ENCODE measurements around the gene XIRP1. TPM values are rescaled to one million over a fixed set of nuclear protein-coding genes. Genes with fewer than 3 reads are reported as not detected.
A peak's percentile ranks its signal among the peaks of the same experiment; 100 is the strongest.

XIRP1 gene
- total RNA-seq, 4 donors from 2014 or later: 0.40 to 6.0 TPM; not detected in 2

GRCh38 chr3:39144095-39144747, 48.2 kb downstream of the XIRP1 start:
- H3K36me3 ChIP-seq: peaks cover 0 to 30% (median 11%) of the 10 kb centered on the region in 4 donors
- intact Hi-C loops (cut with DNase I; ENCODE audit: low total_unique reads): loop anchor here (5.0 kb wide), 1 partner anchor 38 kb away; no protein-coding TSS in a partner anchor
- WGBS, 2 donors (ENCODE audit: low coverage in 1 of 2): 85 to 100% methylated on average over 1 to 20 of the region's 20 CpGs

GRCh38 chr3:39143051-39143885, 49.1 kb downstream of the XIRP1 start:
- H3K27ac ChIP-seq: peak overlapping the region; percentile 81 to 92 (median 84)
- no peak for TF ChIP-seq EP300 (IDR thresholded peaks at IDR 0.05; ENCODE audit: low read depth)
- TF ChIP-seq POLR2AphosphoS5 (IDR thresholded peaks at IDR 0.05): peak in 1 of 3 donors; percentile 27
- no peak for TF ChIP-seq POLR2A (IDR thresholded peaks at IDR 0.05)
- H3K9me3 ChIP-seq: no peaks in the 10 kb centered on the region
- intact Hi-C loops (cut with DNase I; ENCODE audit: low total_unique reads) (loop anchor here (5.0 kb wide), 1 partner anchor 39 kb away; no protein-coding TSS in a partner anchor), in situ Hi-C loops (cut with MboI; ENCODE audit: low pct_ligation_motif_present in 1 of 4, low pct_unique_long_range_greater_than_20kb in 1 of 4, low sequenced_read_pairs in 3 of 4) (no loop called here)
- H3K36me3 ChIP-seq: peaks cover 0 to 30% (median 11%) of the 10 kb centered on the region in 4 donors
- peaks cover 48 to 81% (median 70%) of the 10 kb centered on the region in 4 donors for H3K4me1 ChIP-seq
- 81% methylated on average over 12 of the region's 14 CpGs; no CpG with 5 or more reads in 1 of the 2 donors for WGBS, 2 donors (ENCODE audit: low coverage in 1 of 2)
- DNase-seq: no peak
- no peaks in the 10 kb centered on the region for H3K27me3 ChIP-seq
- no peak overlapping the region for H3K4me3 ChIP-seq

More at GRCh38 chr3:39144095-39144747, 48.2 kb downstream of the XIRP1 start:
- no peak overlapping the region for H3K4me3 ChIP-seq
- TF ChIP-seq, protein P1, sequence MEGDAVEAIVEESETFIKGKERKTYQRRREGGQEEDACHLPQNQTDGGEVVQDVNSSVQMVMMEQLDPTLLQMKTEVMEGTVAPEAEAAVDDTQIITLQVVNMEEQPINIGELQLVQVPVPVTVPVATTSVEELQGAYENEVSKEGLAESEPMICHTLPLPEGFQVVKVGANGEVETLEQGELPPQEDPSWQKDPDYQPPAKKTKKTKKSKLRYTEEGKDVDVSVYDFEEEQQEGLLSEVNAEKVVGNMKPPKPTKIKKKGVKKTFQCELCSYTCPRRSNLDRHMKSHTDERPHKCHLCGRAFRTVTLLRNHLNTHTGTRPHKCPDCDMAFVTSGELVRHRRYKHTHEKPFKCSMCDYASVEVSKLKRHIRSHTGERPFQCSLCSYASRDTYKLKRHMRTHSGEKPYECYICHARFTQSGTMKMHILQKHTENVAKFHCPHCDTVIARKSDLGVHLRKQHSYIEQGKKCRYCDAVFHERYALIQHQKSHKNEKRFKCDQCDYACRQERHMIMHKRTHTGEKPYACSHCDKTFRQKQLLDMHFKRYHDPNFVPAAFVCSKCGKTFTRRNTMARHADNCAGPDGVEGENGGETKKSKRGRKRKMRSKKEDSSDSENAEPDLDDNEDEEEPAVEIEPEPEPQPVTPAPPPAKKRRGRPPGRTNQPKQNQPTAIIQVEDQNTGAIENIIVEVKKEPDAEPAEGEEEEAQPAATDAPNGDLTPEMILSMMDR (IDR thresholded peaks at IDR 0.05): no peak
- TF ChIP-seq EP300 (IDR thresholded peaks at IDR 0.05; ENCODE audit: low read depth) (no peak), POLR2AphosphoS5 (IDR thresholded peaks at IDR 0.05) (peak in 1 of 3 donors; percentile 12)
- H3K4me1 ChIP-seq: peaks cover 58 to 84% (median 78%) of the 10 kb centered on the region in 4 donors
- in situ Hi-C loops (cut with MboI; ENCODE audit: low pct_ligation_motif_present in 1 of 4, low pct_unique_long_range_greater_than_20kb in 1 of 4, low sequenced_read_pairs in 3 of 4): no loop called here
- H3K27ac ChIP-seq: no peak overlapping the region
- no peaks in the 10 kb centered on the region for H3K27me3 ChIP-seq
- no peak for DNase-seq
- H3K9me3 ChIP-seq: no peaks in the 10 kb centered on the region

- Histone ChIP-seq H3K27me3 (no peaks in the 10 kb centered on the region), H3K36me3 (peaks cover 0 to 30% (median 11%) of the 10 kb centered on the region in 4 donors), H3K4me3 (no peak overlapping the region), H3K9me3 (no peaks in the 10 kb centered on the region), H3K27ac (peak overlapping the region; percentile 81 to 92 (median 84)), H3K4me1 (peaks cover 44 to 69% (median 58%) of the 10 kb centered on the region in 4 donors)
- TF ChIP-seq POLR2AphosphoS5 (IDR thresholded peaks at IDR 0.05): peak in 1 of 3 donors; percentile 70
- TF ChIP-seq POLR2A (IDR thresholded peaks at IDR 0.05): peak; percentile 36
- no peak for TF ChIP-seq EP300 (IDR thresholded peaks at IDR 0.05; ENCODE audit: low read depth)
- TF ChIP-seq, protein P1 (IDR thresholded peaks at IDR 0.05): no peak
- in situ Hi-C loops (cut with MboI; ENCODE audit: low pct_ligation_motif_present in 1 of 4, low pct_unique_long_range_greater_than_20kb in 1 of 4, low sequenced_read_pairs in 3 of 4) (no loop called here), intact Hi-C loops (cut with DNase I; ENCODE audit: low total_unique reads) (loop anchor here (5.0 kb wide), 1 partner anchor 40 kb away; no protein-coding TSS in a partner anchor)
- DNase-seq: peak; percentile 73
- 49 to 58% methylated on average over 2 to 5 of the region's 5 CpGs for WGBS, 2 donors (ENCODE audit: low coverage in 1 of 2)
Observed at GRCh38 chr3:39142067-39142466, 50.3 kb downstream of the XIRP1 start.

- Histone ChIP-seq H3K4me3 (no peak overlapping the region), H3K27ac (peak overlapping the region; percentile 81 to 92 (median 84)), H3K4me1 (peaks cover 38 to 62% (median 51%) of the 10 kb centered on the region in 4 donors), H3K27me3 (no peaks in the 10 kb centered on the region), H3K9me3 (no peaks in the 10 kb centered on the region), H3K36me3 (peaks cover 0 to 30% (median 11%) of the 10 kb centered on the region in 4 donors)
- in situ Hi-C loops (cut with MboI; ENCODE audit: low pct_ligation_motif_present in 1 of 4, low pct_unique_long_range_greater_than_20kb in 1 of 4, low sequenced_read_pairs in 3 of 4): no loop called here
- intact Hi-C loops (cut with DNase I; ENCODE audit: low total_unique reads): loop anchor here (5.0 kb wide), 1 partner anchor 41 kb away; no protein-coding TSS in a partner anchor
- WGBS, 2 donors (ENCODE audit: low coverage in 1 of 2): 36 to 63% methylated on average over 1 to 4 of the region's 4 CpGs
- DNase-seq: peak; percentile 91
- TF ChIP-seq EP300 (IDR thresholded peaks at IDR 0.05; ENCODE audit: low read depth) (peak; percentile 56), POLR2A (IDR thresholded peaks at IDR 0.05) (peak; percentile 8), POLR2AphosphoS5 (IDR thresholded peaks at IDR 0.05) (peak in 2 of 3 donors; percentile 70 to 81)
- TF ChIP-seq, protein P1 (IDR thresholded peaks at IDR 0.05): no peak
Observed at GRCh38 chr3:39141171-39141995, 51.0 kb downstream of the XIRP1 start.
